HEK293T (cell line): ENCODE data around the gene PTPN4.

Experiments
- CTBP1 ChIP-seq: fragments of 450-650 bp; IDR thresholded peaks from 2 replicates; pipeline ENCODE4 v1.6.1; 2016; ENCODE audit warnings: borderline replicate concordance
- FOXA1 ChIP-seq: fragments of 450-650 bp; IDR thresholded peaks from 2 replicates; pipeline ENCODE4 v1.6.1; 2016; ENCODE audit warnings: mild to moderate bottlenecking
- FOXK2 ChIP-seq: fragments of 450-650 bp; IDR thresholded peaks from 2 replicates; pipeline ENCODE4 v1.6.1; 2016; ENCODE audit warnings: mild to moderate bottlenecking
- FOXM1 ChIP-seq: fragments of 450-650 bp; IDR thresholded peaks from 2 replicates; pipeline ENCODE4 v1.6.1; 2017; ENCODE audit warnings: mild to moderate bottlenecking, borderline replicate concordance
- HDGF ChIP-seq: fragments of 450-650 bp; IDR thresholded peaks from 2 replicates; pipeline ENCODE4 v1.6.1; 2017; ENCODE audit warnings: antibody characterized with exemption, borderline replicate concordance
- L3MBTL2 ChIP-seq: fragments of 450-650 bp; conservative IDR thresholded peaks from 2 replicates; pipeline ENCODE4 v1.6.1; 2016; ENCODE audit warnings: mild to moderate bottlenecking
- SP1 ChIP-seq: fragments of 450-650 bp; IDR thresholded peaks from 2 replicates; pipeline ENCODE4 v1.6.1; 2017
- TARDBP ChIP-seq: fragments of 450-650 bp; IDR thresholded peaks from 2 replicates; pipeline ENCODE4 v1.6.1; 2016
- ZNF384 ChIP-seq: fragments of 450-650 bp; IDR thresholded peaks from 2 replicates; pipeline ENCODE4 v1.6.1; 2016

DNA sequence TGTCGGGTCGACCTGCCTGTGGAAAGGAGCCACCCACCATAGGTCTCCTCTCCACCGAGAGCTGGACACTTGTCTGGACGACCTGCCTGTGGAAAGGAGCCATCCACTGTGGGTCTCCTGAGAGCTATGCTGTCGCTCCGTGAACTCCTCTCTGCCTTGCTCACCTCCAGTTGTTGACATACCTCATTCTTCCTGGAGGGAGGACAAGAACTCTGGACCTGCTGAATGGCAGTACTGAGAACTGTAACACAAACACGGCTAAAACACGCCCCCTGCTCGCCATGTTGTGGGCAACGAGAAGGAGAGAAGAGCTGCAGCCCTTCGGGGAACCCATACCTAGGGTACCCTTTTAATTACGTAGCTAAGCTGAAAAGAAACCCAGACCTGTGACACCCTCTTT lies 77.6 kb downstream of the PTPN4 start:
- TF ChIP-seq FOXA1: no peak
- no peak for TF ChIP-seq SP1
- TF ChIP-seq CTBP1: no peak
- no peak for TF ChIP-seq TARDBP
- TF ChIP-seq ZNF384: no peak
- TF ChIP-seq FOXM1: no peak
- TF ChIP-seq FOXK2: no peak
- TF ChIP-seq L3MBTL2: no peak
- no peak for TF ChIP-seq HDGF
